ENCODE measurements around the gene EXOG.

DNA sequence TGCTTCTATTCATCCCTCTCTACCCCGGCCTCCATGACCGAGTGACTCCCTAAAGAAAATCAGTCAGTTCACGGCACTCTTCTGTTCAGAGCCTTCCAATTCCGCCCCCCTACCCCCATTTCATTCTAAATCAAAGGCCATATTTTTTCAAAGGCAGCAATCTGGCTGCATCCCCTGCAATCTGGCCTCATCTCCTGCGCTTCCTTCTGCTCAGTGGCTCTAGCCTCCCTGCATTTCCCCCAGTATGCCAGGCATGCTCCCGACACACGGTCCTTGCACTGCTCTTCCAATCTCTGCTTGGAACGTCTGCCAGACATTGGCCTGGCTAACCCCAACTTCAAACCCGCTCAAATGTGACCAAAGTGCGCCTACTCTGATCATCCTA is 67.7 kb downstream of the EXOG start:
- TF ChIP-seq, protein P1, sequence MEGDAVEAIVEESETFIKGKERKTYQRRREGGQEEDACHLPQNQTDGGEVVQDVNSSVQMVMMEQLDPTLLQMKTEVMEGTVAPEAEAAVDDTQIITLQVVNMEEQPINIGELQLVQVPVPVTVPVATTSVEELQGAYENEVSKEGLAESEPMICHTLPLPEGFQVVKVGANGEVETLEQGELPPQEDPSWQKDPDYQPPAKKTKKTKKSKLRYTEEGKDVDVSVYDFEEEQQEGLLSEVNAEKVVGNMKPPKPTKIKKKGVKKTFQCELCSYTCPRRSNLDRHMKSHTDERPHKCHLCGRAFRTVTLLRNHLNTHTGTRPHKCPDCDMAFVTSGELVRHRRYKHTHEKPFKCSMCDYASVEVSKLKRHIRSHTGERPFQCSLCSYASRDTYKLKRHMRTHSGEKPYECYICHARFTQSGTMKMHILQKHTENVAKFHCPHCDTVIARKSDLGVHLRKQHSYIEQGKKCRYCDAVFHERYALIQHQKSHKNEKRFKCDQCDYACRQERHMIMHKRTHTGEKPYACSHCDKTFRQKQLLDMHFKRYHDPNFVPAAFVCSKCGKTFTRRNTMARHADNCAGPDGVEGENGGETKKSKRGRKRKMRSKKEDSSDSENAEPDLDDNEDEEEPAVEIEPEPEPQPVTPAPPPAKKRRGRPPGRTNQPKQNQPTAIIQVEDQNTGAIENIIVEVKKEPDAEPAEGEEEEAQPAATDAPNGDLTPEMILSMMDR (IDR thresholded peaks at IDR 0.05): no peak
- no peak for TF ChIP-seq POLR2AphosphoS5 (IDR thresholded peaks at IDR 0.05)
